Activated CD4-positive, alpha-beta T cell treated with anti-CD3 and anti-CD28 coated beads for 36 hours (primary cell): Measurements from ENCODE around the gene RFX1. TPM values are rescaled to one million over a fixed set of nuclear protein-coding genes. Genes with fewer than 3 reads are reported as not detected.
"Not testable (repeated sequence)": the region's sequence is repeated elsewhere in the genome, so short reads cannot be mapped to it uniquely, and the experiment has no call there.

ENCODE experiments used
- ATAC-seq: fragments of 200-7000 bp; cut with Tn5 transposase; one replicate; pipeline ENCODE4 v1.10.0; 2021; ENCODE audit warnings: mild to moderate bottlenecking, moderate library complexity
- CTCF ChIA-PET: fragments of 350-600 bp; sonication (Branson Sonifier 250); formaldehyde crosslinking; loops from one replicate; lab custom pipeline; 2021; ENCODE audit warnings: antibody characterized with exemption; lab: Charles Lee
- POLR2A ChIA-PET: fragments of 350-600 bp; sonication (Branson Sonifier 250); formaldehyde crosslinking; loops from one replicate; lab custom pipeline; 2021; ENCODE audit warnings: antibody characterized with exemption, inconsistent platforms; lab: Charles Lee
- DNase-seq: peaks from one replicate; pipeline ENCODE4 v3.0.0-alpha.2; 2020
- H3K27ac Mint-ChIP-seq: one replicate; pipeline ENCODE4 v1.8.0; 2021; ENCODE audit warnings: mixed read lengths
- H3K27me3 Mint-ChIP-seq: one replicate; pipeline ENCODE4 v1.8.0; 2021; ENCODE audit warnings: mixed read lengths
- H3K36me3 Mint-ChIP-seq: one replicate; pipeline ENCODE4 v1.8.0; 2021; ENCODE audit warnings: low read depth, mixed read lengths
- H3K4me1 Mint-ChIP-seq: one replicate; pipeline ENCODE4 v1.8.0; 2021; ENCODE audit warnings: mixed read lengths
- H3K4me3 Mint-ChIP-seq: one replicate; pipeline ENCODE4 v1.8.0; 2021; ENCODE audit warnings: mild to moderate bottlenecking, moderate library complexity, mixed read lengths
- H3K9me3 Mint-ChIP-seq: one replicate; pipeline ENCODE4 v1.8.0; 2021; ENCODE audit warnings: low read depth, mixed read lengths
- intact Hi-C, 2 experiments: fragments of 100-400 bp; cut with DNase I in 1 of 2; cut with micrococcal nuclease in 1 of 2; formaldehyde crosslinking; loops; one replicate each; pipeline versions ENCODE4 v1.14.2 to v1.15.1; 2022 to 2024; cut with DNase I, micrococcal nuclease
- total RNA-seq, 2 experiments: library from RNA; stranded (reverse); gene quantifications; one replicate each; pipeline ENCODE4 v1.2.3, GENCODE V29; 2021

The RFX1 gene
- total RNA-seq, 2 experiments from 2014 or later: 14.2 to 15.3 TPM

- ATAC-seq, H3K27me3 Mint-ChIP-seq, H3K27ac Mint-ChIP-seq, DNase-seq, H3K4me3 Mint-ChIP-seq, H3K9me3 Mint-ChIP-seq, H3K4me1 Mint-ChIP-seq, POLR2A ChIA-PET: not testable (repeated sequence)
- peaks cover 53% of the 10 kb centered on the region for H3K36me3 Mint-ChIP-seq
- CTCF ChIA-PET: interaction anchor here (0.6 to 3.3 kb wide), 29 partner anchors 9 to 215 kb away, joined by 3 to 35 read pairs (median 4); partner anchors contain the start of genes IL27RA and MISP3
- intact Hi-C loops: loop anchor here (1.0 to 5.0 kb wide), 2 partner anchors 96 to 168 kb away; partner anchors contain the start of gene DCAF15 (in 1 of the 2)
These were observed 41.7 kb upstream of the RFX1 start for GRCh38 chr19:14047866-14048265.

GRCh38 chr19:14042659-14043608 is 36.8 kb upstream of the RFX1 start:
- H3K27ac Mint-ChIP-seq: peak overlapping the region; percentile 63
- CTCF ChIA-PET: interaction anchor here (0.6 to 2.2 kb wide), 11 partner anchors 10 to 93 kb away, joined by 3 to 11 read pairs (median 3); partner anchors contain the start of genes DCAF15, IL27RA and RFX1
- DNase-seq (peak; percentile 52), ATAC-seq (peak; percentile 64)
- peaks cover 41% of the 10 kb centered on the region for H3K36me3 Mint-ChIP-seq
- H3K27me3 Mint-ChIP-seq, H3K4me1 Mint-ChIP-seq, POLR2A ChIA-PET, H3K4me3 Mint-ChIP-seq, H3K9me3 Mint-ChIP-seq: not testable (repeated sequence)
- intact Hi-C loops: loop anchor here in 1 of 2 experiments (1.0 kb wide), 1 partner anchor 163 kb away; no protein-coding TSS in a partner anchor

- H3K4me3 Mint-ChIP-seq: no peak overlapping the region
- no peaks in the 10 kb centered on the region for H3K9me3 Mint-ChIP-seq
- no peak for ATAC-seq
- no peak overlapping the region for H3K27ac Mint-ChIP-seq
- ChIA-PET CTCF (interaction anchor here (0.8 to 1.1 kb wide), 2 partner anchors 9 to 17 kb away, joined by 3 read pairs; no protein-coding TSS in a partner anchor), POLR2A (interaction anchor here (0.6 kb wide), 1 partner anchor 133 kb away, joined by 3 read pairs; no protein-coding TSS in a partner anchor)
- peaks cover 10% of the 10 kb centered on the region for H3K4me1 Mint-ChIP-seq
- intact Hi-C loops: no loop called here
- H3K27me3 Mint-ChIP-seq: no peaks in the 10 kb centered on the region
- DNase-seq: no peak
- H3K36me3 Mint-ChIP-seq: peaks cover 40% of the 10 kb centered on the region
These were observed 33.1 kb upstream of the RFX1 start for GRCh38 chr19:14039181-14039580.

GRCh38 chr19:14035706-14036105 is 29.6 kb upstream of the RFX1 start:
- no peaks in the 10 kb centered on the region for H3K27me3 Mint-ChIP-seq
- H3K9me3 Mint-ChIP-seq: no peaks in the 10 kb centered on the region
- H3K36me3 Mint-ChIP-seq: peaks cover 36% of the 10 kb centered on the region
- peaks cover 19% of the 10 kb centered on the region for H3K4me1 Mint-ChIP-seq
- H3K27ac Mint-ChIP-seq: no peak overlapping the region
- no peak for ATAC-seq
- ChIA-PET CTCF (interaction anchor here (0.6 to 0.7 kb wide), 2 partner anchors 81 to 102 kb away, joined by 3 to 4 read pairs; no protein-coding TSS in a partner anchor), POLR2A (no interaction called here)
- intact Hi-C loops: no loop called here
- no peak for DNase-seq
- no peak overlapping the region for H3K4me3 Mint-ChIP-seq

GRCh38 chr19:14035159-14035558 is 29.0 kb upstream of the RFX1 start:
- H3K27ac Mint-ChIP-seq, H3K9me3 Mint-ChIP-seq, intact Hi-C loops, DNase-seq, H3K27me3 Mint-ChIP-seq, POLR2A ChIA-PET, ATAC-seq, H3K4me3 Mint-ChIP-seq: not testable (repeated sequence)
- Mint-ChIP-seq H3K4me1 (peaks cover 21% of the 10 kb centered on the region), H3K36me3 (peaks cover 34% of the 10 kb centered on the region)
- CTCF ChIA-PET: interaction anchor here (0.6 to 0.7 kb wide), 2 partner anchors 17 to 101 kb away, joined by 3 read pairs; no protein-coding TSS in a partner anchor

GRCh38 chr19:14033946-14034345 is 27.8 kb upstream of the RFX1 start:
- Mint-ChIP-seq H3K9me3 (no peaks in the 10 kb centered on the region), H3K27ac (peak overlapping the region; percentile 69), H3K4me1 (peaks cover 21% of the 10 kb centered on the region), H3K36me3 (peaks cover 25% of the 10 kb centered on the region), H3K4me3 (peak overlapping the region; percentile 13), H3K27me3 (no peaks in the 10 kb centered on the region)
- CTCF ChIA-PET: interaction anchor here (1.1 kb wide), 1 partner anchor 156 kb away, joined by 3 read pairs; no protein-coding TSS in a partner anchor
- ATAC-seq (no peak), DNase-seq (no peak)
- intact Hi-C loops: loop anchor here (2.0 to 5.0 kb wide), 5 partner anchors 38 to 152 kb away; partner anchors contain the start of genes DCAF15 (in 1 of the 2) and MISP3 (in 1 of the 2)
- POLR2A ChIA-PET: no interaction called here

- POLR2A ChIA-PET: interaction anchor here (0.6 to 1.0 kb wide), 4 partner anchors 14 to 105 kb away, joined by 3 to 5 read pairs (median 3); partner anchors contain the start of genes ASF1B, DCAF15 and RFX1
- Mint-ChIP-seq H3K27me3 (no peaks in the 10 kb centered on the region), H3K9me3 (no peaks in the 10 kb centered on the region), H3K27ac (peak within 1 kb of the TSS; percentile 90), H3K4me1 (peaks cover 18% of the 10 kb centered on the region), H3K4me3 (peak within 1 kb of the TSS; percentile 92), H3K36me3 (peaks cover 16% of the 10 kb centered on the region)
- peak; percentile 83 for DNase-seq
- ATAC-seq: peak; percentile 79
- CTCF ChIA-PET: interaction anchor here (0.5 to 3.9 kb wide), 21 partner anchors 8 to 388 kb away, joined by 3 to 15 read pairs (median 4); partner anchors contain the start of gene ASF1B
- intact Hi-C loops: loop anchor here (1.0 to 5.0 kb wide), 10 partner anchors 26 to 152 kb away; partner anchors contain the start of genes DCAF15 (in 2 of the 2), BRME1 (in 1 of the 2), CC2D1A (in 1 of the 2) and MISP3 (in 1 of the 2)
These were observed 25.8 kb upstream of the RFX1 start, which contains the start of gene IL27RA for GRCh38 chr19:14031719-14032480. Gene IL27RA, plus strand, starts transcription at chr19:14031762. Its CDS starts 111 bp downstream, at chr19:14031873.

- POLR2A ChIA-PET: interaction anchor here (1.0 kb wide), 2 partner anchors 25 to 79 kb away, joined by 3 to 5 read pairs; partner anchors contain the start of genes DCAF15 and RFX1
- peak overlapping the region; percentile 92 for H3K4me3 Mint-ChIP-seq
- DNase-seq (no peak), ATAC-seq (no peak)
- no peaks in the 10 kb centered on the region for H3K27me3 Mint-ChIP-seq
- H3K27ac Mint-ChIP-seq: peak overlapping the region; percentile 45
- CTCF ChIA-PET: interaction anchor here (0.5 to 3.9 kb wide), 22 partner anchors 9 to 389 kb away, joined by 3 to 15 read pairs (median 4); partner anchors contain the start of genes ASF1B and MISP3
- H3K9me3 Mint-ChIP-seq: no peaks in the 10 kb centered on the region
- intact Hi-C loops: loop anchor here in 1 of 2 experiments (5.0 kb wide), 4 partner anchors 41 to 149 kb away; partner anchors contain the start of genes DCAF15 and MISP3
- H3K4me1 Mint-ChIP-seq: peaks cover 17% of the 10 kb centered on the region
- peaks cover 12% of the 10 kb centered on the region for H3K36me3 Mint-ChIP-seq
These were observed 25.0 kb upstream of the RFX1 start for GRCh38 chr19:14030997-14031718.

GRCh38 chr19:14028901-14029300 is 22.8 kb upstream of the RFX1 start:
- no peak overlapping the region for H3K27ac Mint-ChIP-seq
- H3K4me1 Mint-ChIP-seq: peaks cover 15% of the 10 kb centered on the region
- H3K9me3 Mint-ChIP-seq: no peaks in the 10 kb centered on the region
- ATAC-seq (no peak), DNase-seq (no peak)
- H3K4me3 Mint-ChIP-seq: no peak overlapping the region
- H3K27me3 Mint-ChIP-seq: no peaks in the 10 kb centered on the region
- POLR2A ChIA-PET: interaction anchor here (0.6 kb wide), 1 partner anchor 510 kb away, joined by 5 read pairs; no protein-coding TSS in a partner anchor
- H3K36me3 Mint-ChIP-seq: peaks cover 3% of the 10 kb centered on the region
- intact Hi-C loops: no loop called here
- CTCF ChIA-PET: interaction anchor here (1.0 to 1.3 kb wide), 2 partner anchors 9 to 19 kb away, joined by 3 read pairs; no protein-coding TSS in a partner anchor
